Large intestine (tissue), 3 donors: ENCODE measurements around the gene KRT13. TPM values are rescaled to one million over a fixed set of nuclear protein-coding genes. Genes with fewer than 3 reads are reported as not detected.

ENCODE experiments used
- DNase-seq, 2 donors: peaks; one replicate each; pipeline versions ENCODE4 v3.0.0 to v3.0.0-alpha.2; 2013
- H3K27ac ChIP-seq: one replicate; pipeline ENCODE4 v1.5.1; 2013; ENCODE audit warnings: low read length
- H3K27me3 ChIP-seq: 2 replicates; pipeline ENCODE4 v1.6.1; 2013; ENCODE audit warnings: low read length; ENCODE audit not compliant: control insufficient read depth, insufficient read depth
- H3K36me3 ChIP-seq: 2 replicates; pipeline ENCODE4 v1.6.1; 2013; ENCODE audit warnings: low read length; ENCODE audit not compliant: control insufficient read depth, insufficient read depth
- H3K4me1 ChIP-seq: one replicate; pipeline ENCODE4 v1.6.1; 2013; ENCODE audit warnings: low read length; ENCODE audit not compliant: control insufficient read depth, insufficient read depth
- H3K4me3 ChIP-seq: one replicate; pipeline ENCODE4 v1.5.1; 2013; ENCODE audit warnings: low read length
- H3K9me3 ChIP-seq: one replicate; pipeline ENCODE4 v1.6.1; 2013; ENCODE audit warnings: mild to moderate bottlenecking, low read depth, low read length, moderate library complexity; ENCODE audit not compliant: control insufficient read depth
- WGBS: methylation state at CpG from one replicate; pipeline ENCODE4 v1.1.5; 2013; ENCODE audit warnings: low lambda C conversion rate; ENCODE audit not compliant: insufficient coverage; 5-methylcytosine and 5-hydroxymethylcytosine counted together
- polyA plus RNA-seq: library from polyadenylated mRNA; unstranded; fragments of 120-200 nt; gene quantifications from one replicate; pipeline ENCODE4 v1.2.1, GENCODE V29; 2013

Gene KRT13
- polyA plus RNA-seq, 1 donor, result 0.94 TPM

- WGBS, result no CpG with 5 or more reads among the region's 9 CpGs
Measured at GRCh38 chr17:41537990-41538389, 32.6 kb upstream of the KRT13 start.

DNA sequence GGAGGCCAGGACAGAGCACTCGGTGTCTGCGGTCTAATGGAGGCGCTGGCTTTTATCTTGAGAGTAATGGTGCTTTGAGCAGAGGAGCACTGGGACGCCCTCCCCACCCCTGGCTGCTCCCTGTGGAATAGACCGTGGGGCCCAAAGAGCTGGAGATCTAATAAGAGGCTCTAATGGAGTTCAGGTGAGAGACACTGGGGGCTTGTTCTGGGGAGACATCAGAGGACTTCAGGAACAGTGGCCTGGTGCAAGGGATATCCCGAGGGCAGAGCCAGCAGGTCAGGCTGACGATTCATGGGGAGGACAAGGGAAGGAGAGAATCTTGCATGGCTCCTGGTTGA lies 32.2 kb upstream of the KRT13 start:
- H3K4me1 ChIP-seq, result peaks cover 17% of the 10 kb centered on the region
- no peak overlapping the region for H3K4me3 ChIP-seq
- no peaks in the 10 kb centered on the region for H3K36me3 ChIP-seq
- H3K27ac ChIP-seq, result no peak overlapping the region
- H3K9me3 ChIP-seq, result no peaks in the 10 kb centered on the region
- no CpG with 5 or more reads among the region's 7 CpGs for WGBS
- peaks cover 70% of the 10 kb centered on the region for H3K27me3 ChIP-seq
- DNase-seq, result no peak

More at GRCh38 chr17:41537990-41538389, 32.6 kb upstream of the KRT13 start:
- no peak overlapping the region for H3K4me3 ChIP-seq
- peaks cover 17% of the 10 kb centered on the region for H3K4me1 ChIP-seq
- H3K36me3 ChIP-seq, result no peaks in the 10 kb centered on the region
- no peaks in the 10 kb centered on the region for H3K9me3 ChIP-seq
- DNase-seq, result no peak
- peaks cover 66% of the 10 kb centered on the region for H3K27me3 ChIP-seq
- H3K27ac ChIP-seq, result no peak overlapping the region

GRCh38 chr17:41536741-41537613 lies 31.6 kb upstream of the KRT13 start:
- Histone ChIP-seq H3K9me3 (no peaks in the 10 kb centered on the region), H3K27ac (no peak overlapping the region), H3K4me1 (peaks cover 17% of the 10 kb centered on the region), H3K27me3 (peaks cover 76% of the 10 kb centered on the region), H3K36me3 (no peaks in the 10 kb centered on the region), H3K4me3 (no peak overlapping the region)
- no peak for DNase-seq
- WGBS, result no CpG with 5 or more reads among the region's 7 CpGs

DNA sequence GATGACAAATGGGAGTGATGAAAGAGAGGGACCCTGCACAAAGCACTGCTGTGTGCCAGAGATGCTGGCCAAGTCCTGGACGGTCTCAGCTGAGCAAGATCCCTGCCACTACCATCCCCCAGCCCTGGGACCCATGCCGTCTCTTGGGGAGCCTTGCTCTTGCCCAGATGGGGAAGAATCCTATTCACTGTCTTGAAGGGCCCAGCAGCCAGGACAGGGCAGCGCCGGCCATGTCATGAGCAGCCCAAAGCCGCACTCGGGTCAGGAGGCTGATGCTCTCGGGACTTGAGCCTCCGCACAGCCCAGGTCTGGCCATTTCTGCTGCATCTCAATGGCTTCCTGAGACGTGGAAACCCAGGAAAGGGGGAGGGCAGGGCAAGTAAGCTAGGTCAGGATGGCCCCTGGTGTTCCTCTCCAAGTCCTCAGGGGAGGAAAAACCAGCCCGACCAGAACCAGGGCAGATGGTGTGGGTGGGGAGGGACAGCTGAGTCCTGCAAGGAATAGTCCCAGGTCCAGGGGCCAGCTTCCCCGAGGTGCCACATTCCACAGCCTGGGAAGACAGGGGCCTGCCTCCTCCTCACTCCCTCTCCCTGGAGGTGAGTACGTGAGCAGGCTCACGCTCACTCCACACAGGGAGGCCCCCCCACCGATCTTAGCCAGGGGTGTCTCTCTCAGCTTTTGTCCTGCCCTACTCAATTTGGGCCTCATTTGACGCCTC lies 30.5 kb upstream of the KRT13 start:
- H3K9me3 ChIP-seq, result no peaks in the 10 kb centered on the region
- WGBS, result no CpG with 5 or more reads among the region's 15 CpGs
- H3K4me1 ChIP-seq, result peaks cover 22% of the 10 kb centered on the region

GRCh38 chr17:41534899-41535546 lies 29.6 kb upstream of the KRT13 start:
- WGBS, result 100% methylated on average over 1 of the region's 7 CpGs
- Histone ChIP-seq H3K9me3 (no peaks in the 10 kb centered on the region), H3K27me3 (peaks cover 68% of the 10 kb centered on the region), H3K27ac (no peak overlapping the region), H3K4me3 (no peak overlapping the region), H3K36me3 (no peaks in the 10 kb centered on the region), H3K4me1 (peaks cover 26% of the 10 kb centered on the region)
- no peak for DNase-seq

More for the DNA sequence above, 30.5 kb upstream of the KRT13 start:
- peak; percentile 59 to 72 for DNase-seq
- no peak overlapping the region for H3K4me3 ChIP-seq
- H3K27ac ChIP-seq, result no peak overlapping the region
- H3K36me3 ChIP-seq, result no peaks in the 10 kb centered on the region
- H3K27me3 ChIP-seq, result peaks cover 74% of the 10 kb centered on the region

DNA sequence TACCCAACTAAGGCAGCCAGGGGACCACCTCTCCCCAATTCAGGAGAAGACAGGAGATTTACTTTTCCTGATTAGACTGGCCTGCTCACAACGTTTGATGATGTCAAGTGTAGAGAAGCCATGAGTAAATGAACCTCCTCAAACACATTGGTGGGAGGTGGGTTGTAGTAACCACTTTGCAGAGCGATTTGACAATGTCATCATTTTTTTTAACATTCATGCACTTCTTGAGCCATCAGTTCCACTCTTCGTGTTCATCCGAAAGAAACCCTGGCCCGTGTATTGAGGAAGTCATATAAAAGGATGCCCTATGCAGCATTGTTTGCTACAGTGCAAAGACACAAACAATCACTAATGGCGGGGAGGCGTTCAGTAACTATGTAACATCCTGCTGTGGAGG lies 28.2 kb upstream of the KRT13 start:
- Histone ChIP-seq H3K9me3 (no peaks in the 10 kb centered on the region), H3K27ac (no peak overlapping the region), H3K36me3 (no peaks in the 10 kb centered on the region), H3K4me1 (peaks cover 39% of the 10 kb centered on the region), H3K27me3 (peaks cover 63% of the 10 kb centered on the region), H3K4me3 (no peak overlapping the region)
- DNase-seq, result no peak
- WGBS, result no CpG with 5 or more reads among the region's 7 CpGs

DNA sequence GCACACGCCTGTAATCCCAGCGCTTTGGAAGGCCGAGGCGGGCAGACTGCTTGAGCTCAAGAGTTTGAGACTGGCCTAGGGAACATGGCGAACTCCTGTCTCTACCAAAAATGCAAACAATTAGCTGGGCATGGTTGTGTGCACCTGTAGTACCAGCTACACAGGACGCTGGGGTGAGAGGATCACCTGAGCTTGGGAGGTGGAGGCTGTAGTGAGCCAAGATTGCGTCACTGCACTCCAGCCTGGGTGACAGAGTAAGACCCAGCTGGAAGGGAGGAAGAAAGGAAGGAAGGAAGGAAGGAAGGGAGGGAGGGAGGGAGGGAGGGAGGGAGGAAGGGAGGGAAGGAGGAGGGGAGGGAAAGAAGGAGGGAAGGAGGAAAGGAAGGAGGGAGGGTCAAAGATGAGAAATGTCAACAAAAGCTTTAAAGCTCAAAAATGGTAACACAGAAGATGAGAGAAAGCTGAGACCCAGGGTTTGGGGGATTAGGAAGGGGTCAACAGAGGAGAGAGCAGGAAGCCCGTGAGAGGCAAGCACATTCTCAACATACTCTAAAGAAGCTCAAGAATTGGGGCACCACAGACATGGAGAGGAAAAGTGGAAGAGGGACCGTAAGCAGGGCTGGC lies 27.6 kb upstream of the KRT13 start:
- no peak for DNase-seq

DNA sequence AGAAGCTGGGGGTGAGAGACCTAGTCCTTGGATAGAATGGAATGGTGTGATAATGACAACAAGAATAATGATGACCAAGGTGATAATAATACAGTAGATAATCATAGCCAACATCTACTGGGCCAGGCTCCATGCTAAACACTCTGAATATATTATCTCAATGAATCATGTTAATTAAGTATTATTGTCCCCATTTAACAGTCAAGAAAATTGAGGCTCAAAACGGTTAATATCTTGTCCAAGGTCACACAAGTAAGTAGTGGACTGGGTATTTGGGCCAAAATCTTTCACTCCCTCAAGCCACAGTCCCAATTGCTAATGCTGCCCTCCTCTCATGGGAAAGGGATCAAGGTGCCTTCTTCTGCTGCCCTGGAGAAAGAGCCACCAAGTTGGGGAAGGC lies 26.6 kb upstream of the KRT13 start:
- peaks cover 66% of the 10 kb centered on the region for H3K27me3 ChIP-seq
- no peaks in the 10 kb centered on the region for H3K9me3 ChIP-seq
- H3K4me3 ChIP-seq, result no peak overlapping the region
- peaks cover 47% of the 10 kb centered on the region for H3K4me1 ChIP-seq
- H3K36me3 ChIP-seq, result no peaks in the 10 kb centered on the region
- H3K27ac ChIP-seq, result no peak overlapping the region
- WGBS, result no CpG with 5 or more reads among the region's 1 CpG
- no peak for DNase-seq

More for the DNA sequence above, 27.6 kb upstream of the KRT13 start:
- H3K9me3 ChIP-seq, result no peaks in the 10 kb centered on the region
- H3K27ac ChIP-seq, result no peak overlapping the region
- no CpG with 5 or more reads among the region's 9 CpGs for WGBS
- H3K4me1 ChIP-seq, result peaks cover 42% of the 10 kb centered on the region
- no peak overlapping the region for H3K4me3 ChIP-seq
- peaks cover 65% of the 10 kb centered on the region for H3K27me3 ChIP-seq
- H3K36me3 ChIP-seq, result no peaks in the 10 kb centered on the region

DNA sequence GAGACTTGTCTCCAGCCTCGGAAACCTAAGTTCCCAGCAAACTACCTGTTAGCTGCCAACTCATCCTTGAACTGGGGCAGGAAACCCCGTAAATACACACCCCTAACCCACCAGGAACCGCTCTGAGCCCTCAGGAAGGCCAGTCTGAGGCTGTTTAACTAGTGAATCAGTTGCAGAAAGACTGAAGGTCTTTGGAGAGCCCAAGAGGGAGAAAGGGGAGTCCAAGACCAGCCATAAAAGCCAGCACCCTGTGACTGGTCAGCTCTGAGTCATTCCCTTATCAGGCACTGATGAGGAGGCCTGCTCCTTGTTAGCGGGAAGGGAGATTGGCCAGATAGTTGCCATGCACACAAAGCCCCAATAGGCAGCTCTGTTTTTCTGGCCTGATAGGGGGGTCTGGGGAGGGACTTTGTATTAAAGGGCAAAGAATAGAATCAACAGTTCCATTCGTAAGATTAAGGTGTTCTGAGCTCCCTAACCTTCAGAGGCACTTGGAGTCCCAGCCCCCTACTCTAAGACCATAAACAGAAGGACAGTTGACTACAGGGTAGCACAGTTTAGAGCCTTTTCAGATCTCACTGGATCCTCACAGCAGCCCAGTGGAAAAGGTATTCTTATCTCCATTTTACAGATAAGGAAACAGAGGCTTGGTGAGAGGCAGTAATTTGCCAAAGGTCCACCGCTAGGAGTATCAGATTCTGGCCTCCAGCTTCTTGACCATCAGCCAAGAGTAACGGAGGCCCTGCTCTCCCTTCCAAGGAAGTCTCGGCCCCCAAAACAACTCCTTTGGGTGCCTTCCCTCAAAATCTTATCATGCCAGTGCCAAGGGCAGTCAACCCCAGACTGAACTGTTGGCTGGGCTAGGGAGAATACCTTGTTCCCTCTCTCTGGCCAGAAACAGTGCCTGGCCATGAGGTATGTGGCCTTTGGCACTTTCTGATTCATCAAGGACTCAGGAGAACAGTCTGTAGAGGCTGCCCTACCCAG lies 24.9 kb upstream of the KRT13 start:
- no peak overlapping the region for H3K4me3 ChIP-seq
- DNase-seq, result peak; percentile 72 to 75
- WGBS, result no CpG with 5 or more reads among the region's 8 CpGs

More for the DNA sequence above, 24.9 kb upstream of the KRT13 start:
- Histone ChIP-seq H3K4me1 (peaks cover 34% of the 10 kb centered on the region), H3K27ac (peak overlapping the region; percentile 51), H3K27me3 (peaks cover 61% of the 10 kb centered on the region), H3K36me3 (no peaks in the 10 kb centered on the region), H3K9me3 (no peaks in the 10 kb centered on the region)
